GM10248 (cell line): Measurements from ENCODE around the gene CFAP54.

Experiments
- CTCF ChIA-PET: fragments of 300-600 bp; sonication (Branson Sonifier 250); formaldehyde crosslinking; extraction: SDS; loops from one replicate; lab custom pipeline; 2021; ENCODE audit warnings: antibody characterized with exemption; lab: Yijun Ruan, JAX
- POLR2A ChIA-PET: fragments of 350-650 bp; sonication (Branson Sonifier 250); formaldehyde crosslinking; extraction: SDS; loops from one replicate; lab custom pipeline; 2020; ENCODE audit warnings: antibody characterized with exemption; lab: Yijun Ruan, JAX
- DNase-seq: peaks from one replicate; pipeline ENCODE4 v3.0.0; 2012; ENCODE audit errors: extremely low spot score
- CTCF ChIP-seq: IDR thresholded peaks from 2 replicates; pipeline ENCODE4 v1.5.1; 2012; ENCODE audit warnings: mild to moderate bottlenecking, low read depth; ENCODE audit errors: extremely low read depth, missing control alignments, control extremely low read depth

Gene CFAP54

GRCh38 chr12:96549341-96549740 lies 60.0 kb downstream of the CFAP54 start:
- ChIA-PET POLR2A (no interaction called here), CTCF (interaction anchor here (2.3 kb wide), 1 partner anchor 9 kb away, joined by 7 read pairs; no protein-coding TSS in a partner anchor)
- no peak for DNase-seq
- no peak for TF ChIP-seq CTCF

DNA sequence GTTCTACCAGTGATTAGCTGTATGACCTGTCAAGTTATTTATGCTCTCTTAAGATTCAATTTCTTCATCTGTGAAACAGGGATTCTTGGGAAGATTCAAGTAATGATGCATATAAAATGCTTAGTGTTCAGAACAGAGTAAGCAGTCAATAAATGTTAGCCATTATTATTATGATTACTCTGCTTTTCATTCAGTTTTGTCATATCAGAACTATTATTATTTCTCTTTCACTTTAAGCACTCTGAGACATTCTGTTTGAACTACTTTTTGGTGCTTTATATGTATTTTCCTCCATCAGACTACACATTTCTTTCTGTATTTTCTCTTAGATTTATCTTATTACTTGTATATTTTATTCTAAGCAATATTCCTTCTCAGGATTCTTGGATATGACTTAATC lies 81.2 kb downstream of the CFAP54 start:
- DNase-seq: no peak
- no peak for TF ChIP-seq CTCF
- POLR2A ChIA-PET: no interaction called here
- CTCF ChIA-PET: no interaction called here

- CTCF ChIA-PET: no interaction called here
- no peak for TF ChIP-seq CTCF
- POLR2A ChIA-PET: no interaction called here
- DNase-seq: peak; percentile 34
Measured at GRCh38 chr12:96571101-96571862, 81.9 kb downstream of the CFAP54 start.

- CTCF ChIA-PET: interaction anchor here (0.8 to 2.2 kb wide), 9 partner anchors 8 to 826 kb away, joined by 3 to 15 read pairs (median 3); no protein-coding TSS in a partner anchor
- POLR2A ChIA-PET: no interaction called here
Measured at GRCh38 chr12:96578526-96579125, 89.2 kb downstream of the CFAP54 start.

GRCh38 chr12:96585977-96586376 lies 96.6 kb downstream of the CFAP54 start:
- no peak for DNase-seq
- TF ChIP-seq CTCF: no peak
- CTCF ChIA-PET: interaction anchor here (1.0 kb wide), 1 partner anchor 8 kb away, joined by 3 read pairs; no protein-coding TSS in a partner anchor
- POLR2A ChIA-PET: no interaction called here

More at GRCh38 chr12:96578526-96579125, 89.2 kb downstream of the CFAP54 start:
- peak; percentile 44 for DNase-seq
- peak; percentile 52 for TF ChIP-seq CTCF

GRCh38 chr12:96587691-96588090 lies 98.3 kb downstream of the CFAP54 start:
- no peak for TF ChIP-seq CTCF
- POLR2A ChIA-PET: no interaction called here
- CTCF ChIA-PET: interaction anchor here (1.6 kb wide), 1 partner anchor 10 kb away, joined by 3 read pairs; no protein-coding TSS in a partner anchor
- no peak for DNase-seq
